Measurements from ENCODE around the gene GALNT14.

GALNT14 gene

DNA sequence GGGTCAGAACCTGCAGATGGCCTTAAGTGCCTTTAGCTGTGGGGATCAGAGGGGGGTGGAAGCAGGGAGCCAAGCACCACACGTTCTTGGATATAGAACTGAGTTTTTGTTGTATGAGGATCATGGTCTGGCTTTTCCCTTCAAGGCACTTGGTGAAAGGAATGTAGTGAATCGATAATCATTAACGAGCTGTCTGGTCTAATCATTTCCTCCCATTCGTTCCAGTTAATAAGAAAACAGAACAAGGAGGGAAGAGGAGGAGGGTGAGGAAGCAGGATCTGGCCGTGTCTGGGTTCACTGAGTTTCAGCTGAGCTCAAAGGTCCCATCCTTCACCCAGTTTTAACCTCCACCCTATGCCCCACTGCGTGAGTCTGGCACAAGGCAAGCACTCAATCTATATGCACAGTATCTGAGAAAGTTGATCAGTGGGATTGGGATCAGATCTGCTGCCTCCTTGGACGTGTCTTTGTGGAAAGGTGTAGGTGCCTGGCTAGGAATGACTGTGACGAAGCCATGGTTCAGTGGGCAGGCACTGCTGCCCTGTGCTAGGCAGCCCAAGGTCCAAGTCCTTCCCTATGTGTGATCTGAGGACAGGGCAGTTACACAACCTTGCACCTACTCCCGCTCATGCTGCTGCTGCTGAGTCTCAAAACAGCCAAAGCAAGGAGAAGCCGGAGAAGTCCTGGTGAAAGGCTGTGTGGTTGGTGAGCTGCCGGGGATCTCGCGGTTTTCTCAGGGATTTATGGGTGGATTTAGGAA, 54.8 kb downstream of the GALNT14 start:
- FAIRE-seq, result no peak

- no peak for FAIRE-seq
These were observed 56.2 kb downstream of the GALNT14 start for GRCh38 chr2:31082002-31082401.

- no peak for FAIRE-seq
These were observed 56.7 kb downstream of the GALNT14 start for GRCh38 chr2:31081492-31081891.

GRCh38 chr2:31080361-31080760, 57.9 kb downstream of the GALNT14 start:
- FAIRE-seq, result no peak

GRCh38 chr2:31079665-31080064, 58.6 kb downstream of the GALNT14 start:
- FAIRE-seq, result no peak

DNA sequence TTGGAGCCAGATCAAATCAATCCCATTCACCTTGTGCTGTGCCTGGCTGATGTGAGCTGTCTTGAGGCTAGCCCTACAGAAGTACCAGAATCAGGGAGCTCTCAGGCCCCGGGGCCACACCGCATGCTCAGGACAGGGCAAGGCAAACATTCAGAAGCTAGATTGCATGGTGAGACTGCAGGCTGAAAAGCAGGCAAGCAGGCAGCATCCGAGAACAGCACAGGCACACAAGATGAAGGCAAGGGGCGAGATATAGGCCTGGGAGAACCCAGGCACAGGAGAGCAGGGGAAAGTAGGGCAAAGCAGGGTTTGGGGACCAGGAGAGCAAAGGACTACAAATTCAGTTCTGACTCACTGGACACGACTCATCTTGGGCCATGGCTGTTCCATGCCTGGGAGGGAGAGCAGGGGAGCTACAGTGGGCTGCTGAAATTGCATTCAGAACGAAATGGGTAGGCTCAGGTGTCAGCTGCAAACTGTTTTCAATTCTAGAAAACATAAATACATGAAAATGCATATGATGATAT, 59.6 kb downstream of the GALNT14 start:
- FAIRE-seq, result no peak

- FAIRE-seq, result no peak
These were observed 60.2 kb downstream of the GALNT14 start for GRCh38 chr2:31078011-31078410.

- no peak for FAIRE-seq
These were observed 62.2 kb downstream of the GALNT14 start for GRCh38 chr2:31075941-31076590.

DNA sequence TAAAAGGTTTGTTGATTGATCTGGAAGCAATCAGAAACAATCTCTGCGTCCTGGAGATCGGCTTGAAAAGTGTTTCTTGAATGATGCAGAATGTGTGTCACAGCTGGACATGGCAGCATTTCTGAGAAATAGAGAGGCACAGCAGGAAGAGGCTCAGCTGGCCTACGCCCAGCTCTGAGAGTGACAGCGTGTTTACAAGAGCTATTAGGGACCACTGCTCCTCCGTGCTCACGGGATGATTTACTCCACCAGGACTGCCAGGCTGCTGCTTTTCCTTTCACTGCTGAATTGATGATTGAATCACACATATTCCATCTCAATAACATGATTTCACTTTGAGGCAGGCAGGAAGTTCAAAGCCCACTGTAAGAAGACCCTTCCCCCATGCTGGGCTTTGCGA, 62.8 kb downstream of the GALNT14 start:
- FAIRE-seq, result no peak

DNA sequence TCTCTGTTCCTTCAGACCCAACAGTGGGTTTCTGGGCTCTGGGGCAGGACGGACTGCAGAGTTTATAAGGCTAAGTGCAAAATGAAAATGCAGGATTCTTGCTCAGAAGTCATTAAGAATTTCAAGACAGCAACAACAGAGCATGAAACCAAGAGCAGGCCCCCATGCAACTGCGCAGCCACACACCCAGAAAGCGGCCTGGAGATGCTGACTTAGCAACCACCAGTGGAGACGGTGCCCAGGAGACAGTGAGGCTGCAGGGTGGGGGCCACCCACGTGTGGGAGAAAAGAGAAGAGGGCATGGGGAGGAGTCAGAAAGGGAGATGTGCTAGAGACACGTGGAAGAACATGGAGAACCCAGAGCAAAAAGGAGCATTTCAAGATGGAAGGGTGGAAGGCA, 66.5 kb downstream of the GALNT14 start:
- FAIRE-seq, result no peak

- no peak for FAIRE-seq
These were observed 67.7 kb downstream of the GALNT14 start for GRCh38 chr2:31070339-31071125.

- FAIRE-seq, result no peak
These were observed 68.5 kb downstream of the GALNT14 start for GRCh38 chr2:31069643-31070325.

- no peak for FAIRE-seq
These were observed 71.0 kb downstream of the GALNT14 start for GRCh38 chr2:31067259-31067658.

DNA sequence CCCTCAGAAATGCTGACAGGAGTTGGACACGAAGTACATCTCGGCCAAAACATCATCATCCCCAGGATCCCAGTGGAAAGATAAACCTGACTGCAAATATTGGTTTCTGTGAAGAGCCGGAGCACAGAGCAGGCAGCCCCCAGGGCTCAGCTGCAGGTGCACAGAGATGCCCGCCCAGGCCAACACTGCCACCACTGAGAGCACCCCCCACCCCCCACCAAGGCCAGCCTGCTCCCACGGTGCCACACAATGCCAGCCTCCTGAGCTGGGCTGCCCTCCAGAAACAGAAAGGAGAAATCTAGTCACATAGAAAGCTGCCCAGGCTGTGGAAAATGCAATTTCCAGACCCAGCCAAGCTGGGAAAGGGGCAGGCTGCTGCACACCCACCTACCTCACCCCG, 71.7 kb downstream of the GALNT14 start:
- FAIRE-seq, result no peak

DNA sequence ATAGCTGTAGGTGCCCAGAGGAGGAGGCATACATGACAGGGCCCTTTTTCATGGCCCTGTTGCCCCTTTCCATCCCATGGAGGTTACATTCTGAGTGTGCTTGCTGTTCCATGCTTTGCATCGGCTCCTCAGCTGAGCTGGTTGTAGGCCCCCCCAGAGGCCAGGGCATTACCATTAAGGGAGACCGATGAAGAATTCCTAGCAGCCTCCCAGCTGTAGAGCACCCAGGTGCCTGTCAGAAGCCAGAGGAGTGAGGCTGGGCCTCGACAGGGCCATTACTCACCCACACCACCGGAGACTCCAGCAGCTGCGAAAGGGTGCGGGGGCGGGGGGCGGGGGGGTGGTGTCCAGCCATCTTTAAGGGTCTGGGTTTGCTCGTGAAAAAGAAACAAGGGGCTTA, 72.2 kb downstream of the GALNT14 start:
- no peak for FAIRE-seq

DNA sequence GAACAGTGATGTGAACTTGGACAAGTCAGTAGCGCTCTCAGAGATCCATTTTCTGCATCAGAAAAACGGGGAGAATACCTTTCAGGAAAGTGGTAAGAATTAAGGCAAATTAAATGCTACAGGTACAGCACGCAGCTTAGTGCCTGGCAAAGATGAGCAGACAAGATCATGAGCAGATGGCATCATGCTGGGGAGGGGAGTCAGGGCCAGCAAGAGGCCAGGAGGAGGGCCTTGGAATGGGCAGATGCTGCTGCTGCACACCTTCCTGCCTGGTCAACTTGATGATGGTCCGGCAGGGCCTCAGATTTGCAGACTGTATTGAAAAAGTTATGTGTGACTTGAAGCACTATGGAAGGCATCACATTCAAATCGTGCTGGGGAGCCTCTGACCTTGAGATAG, 72.9 kb downstream of the GALNT14 start:
- no peak for FAIRE-seq

GRCh38 chr2:31060397-31060796, 77.8 kb downstream of the GALNT14 start:
- FAIRE-seq, result no peak

- FAIRE-seq, result no peak
These were observed 79.9 kb downstream of the GALNT14 start for GRCh38 chr2:31058096-31059035.

GRCh38 chr2:31057691-31058090, 80.5 kb downstream of the GALNT14 start:
- FAIRE-seq, result no peak

DNA sequence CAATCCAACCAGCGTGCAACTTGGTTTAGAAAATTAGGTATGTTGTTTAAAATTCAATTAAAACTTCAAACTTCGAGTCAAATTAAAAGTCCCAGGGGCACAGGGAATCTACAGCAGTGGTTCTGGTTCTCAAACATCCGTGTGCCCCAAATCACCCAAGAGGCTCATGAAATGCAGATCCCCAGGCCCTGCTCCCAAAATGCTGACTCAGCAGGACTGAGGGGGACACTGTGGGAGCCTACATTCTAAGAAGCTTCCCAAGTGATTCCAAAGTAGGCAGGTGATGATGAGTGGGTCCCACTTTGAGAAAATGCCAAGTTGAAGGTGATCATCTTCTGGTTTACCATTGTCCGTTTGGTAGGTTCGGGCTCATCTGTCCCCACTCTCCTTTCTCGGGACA, 82.3 kb downstream of the GALNT14 start:
- no peak for FAIRE-seq

- no peak for FAIRE-seq
These were observed 83.3 kb downstream of the GALNT14 start for GRCh38 chr2:31054842-31055388.
